GM10266 (cell line): Measurements from ENCODE around the gene ADCY10.
"Not testable (repeated sequence)": the region's sequence is repeated elsewhere in the genome, so short reads cannot be mapped to it uniquely, and the experiment has no call there.

Experiments
- DNase-seq: peaks from one replicate; pipeline ENCODE4 v3.0.0; 2012; ENCODE audit errors: extremely low spot score
- CTCF ChIP-seq: IDR thresholded peaks from 2 replicates; pipeline ENCODE4 v1.5.1; 2012; ENCODE audit warnings: mild to moderate bottlenecking, low read depth; ENCODE audit not compliant: control insufficient read depth, insufficient read depth; ENCODE audit errors: missing control alignments

The ADCY10 gene

GRCh38 chr1:167935216-167936067 is 21.5 kb upstream of the ADCY10 start:
- TF ChIP-seq CTCF, result no peak
- peak; percentile 28 for DNase-seq

- peak; percentile 10 for DNase-seq
- TF ChIP-seq CTCF, result no peak
Measured at GRCh38 chr1:167934426-167935215, 20.7 kb upstream of the ADCY10 start.

GRCh38 chr1:167933788-167934187 is 19.9 kb upstream of the ADCY10 start:
- DNase-seq, result no peak
- TF ChIP-seq CTCF, result no peak

GRCh38 chr1:167929725-167930124 is 15.8 kb upstream of the ADCY10 start:
- no peak for TF ChIP-seq CTCF
- DNase-seq, result no peak

GRCh38 chr1:167928919-167929318 is 15.0 kb upstream of the ADCY10 start:
- not testable (repeated sequence) for DNase-seq

- no peak for TF ChIP-seq CTCF
Measured at GRCh38 chr1:167928457-167928852, 14.5 kb upstream of the ADCY10 start.

GRCh38 chr1:167927046-167927754 is 13.3 kb upstream of the ADCY10 start:
- no peak for DNase-seq

More at GRCh38 chr1:167928457-167928852, 14.5 kb upstream of the ADCY10 start:
- DNase-seq, result no peak

More at GRCh38 chr1:167927046-167927754, 13.3 kb upstream of the ADCY10 start:
- TF ChIP-seq CTCF, result no peak
